Colonic mucosa (tissue), 4 donors: ENCODE data around the gene RYR2. TPM values are rescaled to one million over a fixed set of nuclear protein-coding genes. Genes with fewer than 3 reads are reported as not detected.

Experiments
- DNase-seq: peaks from one replicate; pipeline ENCODE4 v3.0.0-alpha.2; 2020
- H3K27ac ChIP-seq: fragments of 200-600 bp; one replicate; pipeline ENCODE4 v1.8.0; 2021
- H3K27me3 ChIP-seq: fragments of 200-600 bp; one replicate; pipeline ENCODE4 v1.8.0; 2021
- H3K36me3 ChIP-seq: fragments of 200-600 bp; one replicate; pipeline ENCODE4 v1.8.0; 2021
- H3K4me1 ChIP-seq: fragments of 200-600 bp; one replicate; pipeline ENCODE4 v1.8.0; 2021; ENCODE audit warnings: mild to moderate bottlenecking
- H3K4me3 ChIP-seq: fragments of 200-600 bp; one replicate; pipeline ENCODE4 v1.8.0; 2021
- H3K9ac ChIP-seq, 2 donors: one replicate each; pipeline ENCODE4 v1.7.0; 2013; ENCODE audit warnings: control low read depth in 2 of 2, low read depth in 2 of 2, low read length in 2 of 2
- H3K9me3 ChIP-seq: fragments of 200-600 bp; one replicate; pipeline ENCODE4 v1.8.0; 2021
- intact Hi-C: fragments of 100-400 bp; cut with DNase I; formaldehyde crosslinking; loops from one replicate; pipeline ENCODE4 v1.14.1; 2022
- total RNA-seq, 2 donors: library from RNA; stranded (reverse); fragmentation: NEBNext Ultra II Directional in 1 of 2; extraction: Animal tissue kit (Norgen Biotek cat#: 25700) in 1 of 2; gene quantifications; one replicate each; pipeline ENCODE4 v1.2.1, GENCODE V29; 2021
- TF ChIP-seq, protein P1 (sequence below): fragments of 200-600 bp; IDR thresholded peaks from one replicate; pipeline ENCODE4 v1.8.0; 2022; ENCODE audit warnings: antibody characterized with exemption, mild to moderate bottlenecking
- donor health status: healthy.
- donor health status: DM: no; HTN: no; CAD: no.
- donor health status: DM: no; HTN: no; CAD: no.

The RYR2 gene
- total RNA-seq, 2 donors from 2014 or later = 0.15 to 0.56 TPM

DNA sequence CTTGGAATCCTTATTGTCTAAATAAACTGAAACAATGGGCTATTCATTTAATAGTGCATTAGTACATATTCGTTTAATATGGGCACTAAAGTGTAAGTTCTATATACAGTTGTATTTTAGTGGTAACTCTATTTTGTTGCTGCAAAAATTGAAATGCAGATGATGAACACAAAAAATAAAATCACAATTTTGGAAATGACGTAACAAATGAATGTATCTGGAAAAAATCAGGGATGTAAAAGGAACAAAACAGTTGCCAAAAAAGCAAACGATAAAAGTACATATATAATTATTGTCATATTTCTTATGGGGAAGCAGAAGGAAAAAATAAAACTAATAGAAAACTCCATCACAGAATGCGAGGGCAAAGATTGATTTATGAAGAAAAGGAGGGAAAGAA, 254.9 kb downstream of the RYR2 start:
- H3K4me1 ChIP-seq = no peaks in the 10 kb centered on the region
- intact Hi-C loops = no loop called here
- no peak overlapping the region for H3K4me3 ChIP-seq
- no peaks in the 10 kb centered on the region for H3K9me3 ChIP-seq
- no peak overlapping the region for H3K9ac ChIP-seq
- no peaks in the 10 kb centered on the region for H3K27me3 ChIP-seq
- no peak for DNase-seq
- H3K36me3 ChIP-seq = no peaks in the 10 kb centered on the region
- no peak overlapping the region for H3K27ac ChIP-seq
- TF ChIP-seq, protein P1, sequence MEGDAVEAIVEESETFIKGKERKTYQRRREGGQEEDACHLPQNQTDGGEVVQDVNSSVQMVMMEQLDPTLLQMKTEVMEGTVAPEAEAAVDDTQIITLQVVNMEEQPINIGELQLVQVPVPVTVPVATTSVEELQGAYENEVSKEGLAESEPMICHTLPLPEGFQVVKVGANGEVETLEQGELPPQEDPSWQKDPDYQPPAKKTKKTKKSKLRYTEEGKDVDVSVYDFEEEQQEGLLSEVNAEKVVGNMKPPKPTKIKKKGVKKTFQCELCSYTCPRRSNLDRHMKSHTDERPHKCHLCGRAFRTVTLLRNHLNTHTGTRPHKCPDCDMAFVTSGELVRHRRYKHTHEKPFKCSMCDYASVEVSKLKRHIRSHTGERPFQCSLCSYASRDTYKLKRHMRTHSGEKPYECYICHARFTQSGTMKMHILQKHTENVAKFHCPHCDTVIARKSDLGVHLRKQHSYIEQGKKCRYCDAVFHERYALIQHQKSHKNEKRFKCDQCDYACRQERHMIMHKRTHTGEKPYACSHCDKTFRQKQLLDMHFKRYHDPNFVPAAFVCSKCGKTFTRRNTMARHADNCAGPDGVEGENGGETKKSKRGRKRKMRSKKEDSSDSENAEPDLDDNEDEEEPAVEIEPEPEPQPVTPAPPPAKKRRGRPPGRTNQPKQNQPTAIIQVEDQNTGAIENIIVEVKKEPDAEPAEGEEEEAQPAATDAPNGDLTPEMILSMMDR = no peak

DNA sequence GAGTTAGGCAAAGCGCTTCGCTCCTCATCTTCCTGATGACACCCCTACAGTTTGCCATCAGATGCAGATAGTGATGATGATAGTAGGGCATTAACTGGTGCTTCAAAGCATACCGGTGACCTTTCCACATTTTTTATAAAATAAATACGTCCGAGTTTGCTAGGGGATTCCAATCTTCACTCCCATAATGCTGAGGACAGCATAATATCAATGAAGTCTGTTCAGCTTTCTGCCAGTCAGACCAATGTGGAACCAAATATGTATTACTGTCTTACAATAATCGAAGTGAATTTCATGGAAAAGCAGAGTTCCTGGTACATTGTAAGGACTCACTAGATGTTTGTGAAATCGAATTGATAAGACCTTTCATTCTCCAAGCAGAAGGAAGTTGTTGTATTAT, 258.7 kb downstream of the RYR2 start:
- H3K27me3 ChIP-seq = no peaks in the 10 kb centered on the region

DNA sequence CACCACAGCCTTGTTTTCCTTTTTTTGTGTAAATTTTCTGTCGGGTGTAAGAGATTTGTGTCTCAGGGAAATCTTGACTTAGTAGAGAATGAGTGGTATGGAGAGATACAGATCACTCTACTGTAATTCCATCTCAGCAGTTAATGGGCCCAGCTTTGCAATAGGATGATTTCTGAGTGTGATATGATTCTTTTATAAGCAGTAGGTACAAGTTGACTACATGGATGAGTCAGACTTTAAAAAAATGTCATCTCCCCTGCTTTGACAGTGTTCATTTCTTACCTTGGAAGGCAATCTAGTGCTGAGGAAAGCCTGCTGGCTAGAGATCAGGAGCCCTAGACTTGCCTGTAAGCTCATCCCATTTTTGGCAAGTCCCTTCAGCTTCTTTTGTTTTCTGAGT, 261.9 kb downstream of the RYR2 start:
- H3K9me3 ChIP-seq = no peaks in the 10 kb centered on the region
- intact Hi-C loops = no loop called here
- no peak overlapping the region for H3K4me3 ChIP-seq
- H3K27ac ChIP-seq = no peak overlapping the region
- no peak overlapping the region for H3K9ac ChIP-seq
- DNase-seq = no peak
- H3K4me1 ChIP-seq = no peaks in the 10 kb centered on the region
- H3K36me3 ChIP-seq = no peaks in the 10 kb centered on the region
- H3K27me3 ChIP-seq = no peaks in the 10 kb centered on the region
- TF ChIP-seq, protein P1 = no peak

More for the DNA sequence above, 258.7 kb downstream of the RYR2 start:
- no peaks in the 10 kb centered on the region for H3K4me1 ChIP-seq
- H3K4me3 ChIP-seq = no peak overlapping the region
- intact Hi-C loops = no loop called here
- H3K9ac ChIP-seq = no peak overlapping the region
- no peak for DNase-seq
- H3K27ac ChIP-seq = no peak overlapping the region
- H3K36me3 ChIP-seq = no peaks in the 10 kb centered on the region
- TF ChIP-seq, protein P1 = no peak
- no peaks in the 10 kb centered on the region for H3K9me3 ChIP-seq

DNA sequence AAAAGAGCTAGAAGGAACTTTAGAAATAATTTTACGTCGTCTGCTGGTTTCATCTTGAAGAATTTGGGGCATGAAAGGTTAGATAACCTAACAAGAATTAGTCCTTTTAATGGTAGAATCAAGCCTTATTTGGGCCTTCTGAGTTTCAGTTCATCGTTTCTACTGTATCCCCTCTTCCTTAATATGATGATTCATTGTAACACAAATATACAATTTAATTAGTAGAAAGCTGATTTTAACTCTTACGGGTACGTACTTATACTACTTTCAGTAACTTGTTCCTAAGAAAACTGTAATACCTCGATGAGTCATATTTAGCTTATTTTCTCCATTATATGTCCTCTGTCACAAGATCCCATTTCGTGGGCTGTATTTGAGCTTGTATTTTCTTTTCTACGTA, 264.7 kb downstream of the RYR2 start:
- Histone ChIP-seq H3K4me3 (no peak overlapping the region), H3K27me3 (no peaks in the 10 kb centered on the region), H3K9ac (no peak overlapping the region), H3K9me3 (no peaks in the 10 kb centered on the region), H3K36me3 (no peaks in the 10 kb centered on the region), H3K27ac (no peak overlapping the region), H3K4me1 (no peaks in the 10 kb centered on the region)
- intact Hi-C loops = no loop called here
- TF ChIP-seq, protein P1 = no peak
- DNase-seq = no peak

DNA sequence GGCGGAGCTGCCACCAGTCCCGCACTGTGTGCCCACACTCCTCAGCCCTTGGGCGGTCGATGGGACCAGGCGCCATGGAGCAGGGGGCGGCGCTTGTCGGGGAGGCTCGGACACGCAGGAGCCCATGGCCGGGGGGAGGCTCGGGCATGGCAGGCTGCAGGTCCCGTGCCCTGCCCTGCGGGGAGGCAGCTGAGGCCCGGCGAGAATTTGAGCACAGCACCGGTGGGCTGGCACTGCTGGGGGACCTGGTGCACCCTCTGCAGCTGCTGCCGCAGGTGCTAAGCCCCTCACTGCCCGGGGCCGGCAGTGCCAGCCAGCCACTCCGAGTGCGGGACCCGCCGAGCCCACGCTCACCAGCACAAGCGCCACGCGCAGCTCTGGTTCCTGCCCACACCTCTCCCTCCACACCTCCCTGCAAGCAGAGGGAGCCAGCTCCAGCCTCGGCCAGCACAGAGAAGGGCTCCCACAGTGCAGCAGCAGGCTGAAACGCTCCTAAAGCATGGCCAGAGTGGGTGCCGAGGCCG, 267.7 kb downstream of the RYR2 start:
- Histone ChIP-seq H3K27ac (no peak overlapping the region), H3K9me3 (no peaks in the 10 kb centered on the region), H3K4me3 (no peak overlapping the region), H3K4me1 (no peaks in the 10 kb centered on the region), H3K9ac (no peak overlapping the region), H3K27me3 (no peaks in the 10 kb centered on the region), H3K36me3 (no peaks in the 10 kb centered on the region)
- no peak for DNase-seq
- intact Hi-C loops = no loop called here
- TF ChIP-seq, protein P1 = no peak
